Measurements from ENCODE around the gene MPND.

MPND gene

DNA sequence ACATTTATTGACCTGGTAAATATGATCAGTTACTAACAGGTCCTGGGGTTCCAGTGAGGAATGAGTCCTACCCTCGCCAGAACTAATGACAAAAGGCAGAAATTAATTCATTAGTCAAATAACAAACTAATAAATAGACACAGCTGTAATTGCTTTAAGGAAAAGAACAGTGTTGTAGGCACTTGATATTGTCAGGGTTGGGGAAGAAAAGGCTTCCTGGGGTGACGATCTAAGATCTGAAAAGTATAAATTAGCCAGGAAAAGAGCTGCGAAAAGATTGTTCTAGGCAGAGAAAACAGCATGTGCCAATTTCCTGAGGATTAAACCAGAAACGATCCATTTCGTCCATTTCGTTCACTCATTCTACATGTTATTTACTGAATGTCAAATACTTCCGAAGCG, 58.4 kb downstream of the MPND start:
- DNase-seq (ENCODE audit: low read depth in 2 of 2): no peak

DNA sequence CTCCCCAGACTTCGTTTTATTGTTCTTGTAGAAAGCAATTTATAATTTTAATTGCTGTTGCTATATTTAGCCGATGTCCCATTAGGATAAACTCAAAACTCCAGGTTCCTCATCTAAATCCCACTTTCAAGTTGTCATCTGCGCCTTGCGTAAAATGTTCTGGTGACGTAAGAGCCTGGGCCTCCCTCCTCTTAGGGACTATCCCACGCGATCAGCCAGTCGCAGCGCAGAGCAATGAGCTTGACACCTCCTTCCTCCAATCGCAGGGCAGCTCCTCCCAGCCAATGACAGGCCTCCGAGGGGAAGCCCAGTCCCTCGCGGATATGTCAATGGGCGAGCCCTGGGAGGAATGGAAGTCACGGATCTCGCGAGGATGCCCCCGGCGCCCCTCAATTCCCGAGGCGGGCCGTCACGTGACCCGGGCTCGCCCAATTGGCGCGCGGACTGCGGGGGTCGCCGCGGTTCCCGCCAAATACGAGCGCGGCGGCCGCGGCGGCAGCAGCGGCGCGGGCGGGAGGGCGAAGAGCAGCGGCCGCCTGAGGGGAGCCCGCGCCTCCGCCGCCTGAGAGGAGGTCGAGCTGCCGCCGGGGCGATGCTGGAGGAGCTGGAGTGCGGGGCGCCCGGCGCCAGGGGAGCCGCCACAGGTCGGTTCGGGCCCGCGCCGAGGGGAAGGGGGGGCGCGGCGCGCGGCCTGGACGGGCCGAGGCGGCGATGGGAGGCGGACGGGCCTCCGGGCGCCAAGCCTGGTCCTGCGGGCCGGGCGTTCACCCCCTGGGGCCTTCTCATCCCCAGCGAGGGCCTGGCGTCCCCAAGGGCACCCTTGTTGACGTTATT, 59.0 kb downstream of the MPND start, which contains the start of gene CHAF1A:
Gene CHAF1A, plus strand, starts transcription at position 470 of the 834 bp plus-strand sequence. Its CDS starts 123 bp downstream, at position 593.
- DNase-seq (ENCODE audit: low read depth in 2 of 2): peak; percentile 97 to 98

DNA sequence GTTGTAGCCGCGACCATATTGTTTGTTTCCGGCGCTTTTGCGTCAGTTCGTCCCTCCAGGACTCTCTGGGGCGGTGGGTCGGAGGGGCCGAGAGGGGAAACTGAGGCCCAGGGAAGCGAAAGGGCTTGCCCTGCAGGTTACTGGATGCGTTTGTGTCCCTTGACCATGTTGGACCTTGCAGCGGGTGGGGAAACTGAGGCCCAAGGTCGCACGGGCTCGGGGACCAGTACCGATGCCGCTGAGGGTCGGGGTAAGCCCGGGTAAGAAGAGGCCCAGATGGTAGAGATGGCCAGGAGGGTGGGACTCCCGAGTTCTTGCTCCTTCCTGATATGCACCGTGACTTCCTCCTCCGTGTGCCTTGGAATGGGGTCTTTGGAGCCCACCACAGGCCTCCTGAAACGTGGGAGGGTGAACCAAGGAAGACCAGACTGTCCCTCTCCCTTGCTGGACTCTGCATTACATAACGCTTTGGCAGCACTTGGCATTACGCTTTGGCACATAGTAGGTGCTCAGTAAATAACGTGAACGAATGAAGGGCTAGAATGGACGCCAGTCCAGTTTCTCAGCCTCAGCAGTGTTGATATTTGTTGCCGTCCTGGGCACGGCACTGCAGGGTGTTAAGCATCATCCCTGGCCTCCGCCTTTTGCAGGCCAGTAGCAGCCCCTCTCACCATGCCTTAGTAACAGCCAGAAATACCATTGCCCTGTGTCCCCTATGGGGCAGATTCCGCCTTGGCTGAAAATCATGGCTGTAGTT, 59.8 kb downstream of the MPND start:
- DNase-seq (ENCODE audit: low read depth in 2 of 2): no peak

DNA sequence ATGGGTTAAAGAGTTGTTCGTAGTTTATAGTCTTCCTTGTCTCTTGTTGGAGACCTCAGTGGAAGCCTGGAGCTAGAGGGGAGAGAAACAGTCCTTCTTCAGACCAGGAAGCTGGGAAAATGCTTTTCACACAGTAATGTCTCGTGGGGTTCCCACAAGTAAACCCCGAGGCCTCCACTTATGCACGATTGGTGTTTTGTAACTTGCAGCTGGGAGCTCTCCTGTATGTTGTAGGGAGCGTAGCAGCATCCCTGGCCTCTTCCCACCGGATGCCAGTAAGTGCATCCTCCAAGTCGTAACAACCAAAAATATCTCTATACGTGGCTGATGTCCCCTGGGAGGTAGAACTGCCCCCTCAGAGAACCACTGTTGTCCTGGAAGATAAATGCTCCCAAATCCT, 62.6 kb downstream of the MPND start:
- DNase-seq (ENCODE audit: low read depth in 2 of 2): no peak

DNA sequence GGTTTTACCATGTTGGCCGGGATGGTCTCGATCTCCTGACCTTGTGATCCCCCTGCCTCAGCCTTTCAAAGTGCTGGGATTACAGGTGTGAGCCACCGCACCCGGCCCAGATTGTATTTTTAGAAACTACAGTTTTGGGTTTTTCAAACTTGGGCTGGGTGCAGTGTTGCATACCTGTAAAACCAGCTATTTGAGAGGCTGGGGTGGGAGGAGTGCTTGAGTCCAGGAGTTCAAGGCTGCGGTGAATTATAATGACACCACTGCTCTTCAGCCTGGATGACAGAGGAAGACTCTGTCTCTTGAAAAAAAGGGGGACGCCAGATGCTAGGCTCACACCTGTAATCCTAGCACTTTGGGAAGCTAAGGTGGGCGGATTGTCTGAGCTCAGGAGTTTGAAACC, 63.3 kb downstream of the MPND start:
- DNase-seq (ENCODE audit: low read depth in 2 of 2): no peak

DNA sequence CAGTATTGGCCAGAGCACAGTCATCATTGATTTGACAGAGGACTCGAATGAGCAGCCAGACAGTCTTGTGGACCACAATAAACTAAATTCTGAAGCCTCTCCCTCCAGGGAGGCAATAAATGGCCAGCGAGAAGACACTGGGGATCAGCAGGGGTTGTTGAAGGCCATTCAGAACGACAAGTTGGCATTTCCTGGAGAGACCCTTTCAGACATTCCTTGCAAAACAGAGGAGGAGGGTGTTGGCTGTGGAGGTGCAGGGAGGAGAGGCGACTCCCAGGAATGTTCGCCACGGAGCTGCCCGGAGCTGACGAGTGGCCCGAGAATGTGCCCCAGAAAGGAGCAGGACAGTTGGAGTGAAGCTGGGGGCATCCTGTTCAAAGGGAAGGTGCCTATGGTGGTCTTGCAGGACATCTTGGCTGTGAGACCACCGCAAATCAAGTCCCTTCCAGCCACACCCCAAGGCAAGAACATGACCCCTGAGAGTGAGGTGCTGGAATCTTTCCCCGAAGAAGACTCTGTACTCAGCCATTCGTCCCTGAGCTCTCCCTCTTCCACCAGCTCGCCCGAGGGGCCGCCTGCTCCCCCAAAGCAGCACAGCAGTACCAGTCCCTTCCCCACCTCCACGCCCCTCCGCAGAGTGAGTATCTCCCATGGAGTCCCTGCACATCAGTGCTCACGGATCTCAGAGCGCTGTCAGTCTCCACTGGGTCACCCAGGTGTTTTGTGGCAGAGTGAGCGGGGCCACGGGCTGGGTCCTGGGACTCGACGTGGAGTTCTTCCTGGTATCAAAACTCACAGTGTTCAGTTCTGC, 66.0 kb downstream of the MPND start:
- DNase-seq (ENCODE audit: low read depth in 2 of 2): no peak
